ENCODE results near the gene NTF4. TPM values are rescaled to one million over a fixed set of nuclear protein-coding genes. Genes with fewer than 3 reads are reported as not detected.
A peak's percentile ranks its signal among the peaks of the same experiment; 100 is the strongest.
"Not testable (repeated sequence)": the region's sequence is repeated elsewhere in the genome, so short reads cannot be mapped to it uniquely, and the experiment has no call there.

NTF4 gene
- total RNA-seq, 1 donor, result not detected

DNA sequence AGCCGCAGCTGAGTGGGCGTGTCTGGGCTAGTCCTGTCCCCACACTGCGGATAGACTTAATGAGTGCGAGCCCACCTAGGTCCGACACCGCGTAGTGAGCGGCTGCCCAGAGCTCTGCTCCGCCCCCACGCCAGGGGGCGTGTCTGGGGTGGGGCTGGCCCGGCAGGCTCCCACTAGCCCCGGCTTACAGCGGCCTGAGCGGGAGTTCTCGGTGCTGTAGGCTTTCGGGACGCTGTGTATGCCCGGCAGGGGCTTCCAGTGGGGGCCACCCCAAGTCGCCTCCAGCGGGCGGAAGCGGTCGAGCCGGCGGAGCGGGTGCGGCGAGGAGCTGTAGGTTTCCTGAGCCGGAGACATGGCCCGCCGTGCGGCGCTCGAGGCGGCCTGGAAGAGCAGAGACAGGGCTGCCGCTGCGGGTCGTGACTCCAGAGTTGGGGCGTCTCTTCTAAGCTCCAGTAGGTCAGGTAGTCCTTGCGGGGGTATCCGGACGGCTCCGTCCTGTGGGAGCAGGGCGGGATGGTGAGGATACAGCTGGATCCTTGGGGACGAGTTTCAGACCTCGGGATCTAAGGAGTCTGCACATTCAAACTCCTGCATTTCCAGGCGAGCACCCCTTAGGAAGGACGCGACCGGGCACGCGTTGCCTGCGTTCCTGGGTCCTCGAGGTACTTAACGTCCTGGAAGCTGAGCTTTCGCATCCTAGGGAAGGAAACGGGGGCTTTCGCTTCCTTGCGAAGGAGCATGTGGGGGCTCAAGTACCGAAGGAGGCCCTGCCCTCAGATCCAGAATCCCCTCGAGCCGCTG lies 8.3 kb downstream of the NTF4 start:
- H3K4me3 ChIP-seq (ENCODE audit: low read depth, low read length), result peak overlapping the region; percentile 66
- peak; percentile 33 for DNase-seq (ENCODE audit: low read depth)
- peak; percentile 31 for TF ChIP-seq CTCF (IDR thresholded peaks at IDR 0.05; ENCODE audit: insufficient read depth, low read length)

- H3K4me3 ChIP-seq (ENCODE audit: low read depth, low read length), result not testable (repeated sequence)
- DNase-seq (ENCODE audit: low read depth), result peak; percentile 44
Observed at GRCh38 chr19:49050376-49051033, 14.1 kb downstream of the NTF4 start.

DNA sequence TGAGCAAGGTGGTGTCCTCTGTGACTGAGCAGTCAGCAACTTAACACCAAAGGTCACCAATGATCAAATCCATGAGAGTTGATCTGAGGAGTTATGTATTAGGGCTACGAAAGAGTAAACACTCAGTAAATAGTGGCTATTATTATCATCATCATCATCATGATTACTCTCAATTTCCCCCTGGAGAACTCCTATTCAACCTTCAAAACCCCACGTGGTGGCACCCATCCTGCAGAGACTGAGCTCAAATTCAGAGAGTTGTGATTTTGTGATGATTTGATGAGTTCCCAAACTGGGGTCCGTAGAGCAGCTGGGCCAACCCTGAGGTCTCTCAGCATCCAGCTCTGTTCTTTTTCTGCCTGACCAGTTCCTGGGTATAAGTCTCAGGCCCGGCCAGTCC lies 14.8 kb downstream of the NTF4 start:
- H3K4me3 ChIP-seq (ENCODE audit: low read depth, low read length); DNase-seq (ENCODE audit: low read depth): not testable (repeated sequence)

- DNase-seq (ENCODE audit: low read depth); H3K4me3 ChIP-seq (ENCODE audit: low read depth, low read length): not testable (repeated sequence)
Observed at GRCh38 chr19:49049011-49049410, 15.6 kb downstream of the NTF4 start, which contains the start of gene CGB8. Gene CGB8 (minus strand): TSS chr19:49049111. CDS start chr19:49048739, 372 bp downstream.

- not testable (repeated sequence) for DNase-seq (ENCODE audit: low read depth); H3K4me3 ChIP-seq (ENCODE audit: low read depth, low read length)
Observed at GRCh38 chr19:49043548-49043947, 21.1 kb downstream of the NTF4 start, which contains the start of gene CGB5. Gene CGB5 (plus strand): TSS chr19:49043848. CDS start chr19:49044210, 362 bp downstream.

GRCh38 chr19:49042666-49043065 lies 22.0 kb downstream of the NTF4 start:
- DNase-seq (ENCODE audit: low read depth), result not testable (repeated sequence)

DNA sequence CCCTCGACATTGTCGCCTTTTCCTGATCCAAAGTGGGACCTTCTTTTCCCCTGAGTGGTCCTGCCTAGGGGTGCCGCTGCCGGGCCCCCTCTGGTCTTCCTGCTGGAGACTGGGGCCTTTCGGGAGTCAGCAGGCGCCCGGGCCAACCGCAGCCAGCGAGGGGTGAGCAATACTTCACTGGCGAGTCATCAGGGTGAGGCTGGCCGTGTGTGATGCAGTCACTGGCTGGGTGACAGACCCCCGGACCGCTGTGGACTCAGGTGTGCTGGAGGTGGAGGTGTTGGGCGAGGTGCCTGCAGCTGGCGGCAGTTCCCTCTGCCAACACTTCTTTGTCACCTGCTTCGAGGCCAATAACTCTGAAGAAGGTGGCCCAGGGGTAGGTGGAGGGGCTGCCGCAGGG lies 22.4 kb downstream of the NTF4 start:
- TF ChIP-seq CTCF (IDR thresholded peaks at IDR 0.05; ENCODE audit: insufficient read depth, low read length), result no peak
- H3K4me3 ChIP-seq (ENCODE audit: low read depth, low read length), result no peak overlapping the region
- DNase-seq (ENCODE audit: low read depth), result no peak

More at GRCh38 chr19:49042666-49043065, 22.0 kb downstream of the NTF4 start:
- H3K4me3 ChIP-seq (ENCODE audit: low read depth, low read length), result not testable (repeated sequence)

DNA sequence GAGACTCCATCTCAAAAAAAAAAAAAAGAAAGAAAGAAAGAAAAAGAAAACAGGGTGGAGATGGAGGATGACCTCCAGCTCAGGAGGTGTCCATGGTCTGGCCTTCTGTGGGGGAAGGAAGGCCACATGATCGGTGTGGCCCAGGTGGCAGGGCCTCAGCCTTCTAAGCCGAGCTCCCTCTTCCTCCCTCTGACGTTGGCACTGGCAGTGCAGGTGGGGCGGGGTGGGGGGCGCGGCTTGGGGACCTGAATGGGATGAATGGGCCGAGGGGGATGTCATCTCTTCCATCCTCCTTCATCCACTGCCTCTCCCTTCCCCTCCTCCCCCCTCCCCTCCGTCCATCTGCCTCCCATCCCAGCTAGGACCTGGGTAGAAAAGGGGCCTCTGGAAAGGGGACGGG lies 24.9 kb downstream of the NTF4 start:
- H3K4me3 ChIP-seq (ENCODE audit: low read depth, low read length); DNase-seq (ENCODE audit: low read depth): not testable (repeated sequence)

DNA sequence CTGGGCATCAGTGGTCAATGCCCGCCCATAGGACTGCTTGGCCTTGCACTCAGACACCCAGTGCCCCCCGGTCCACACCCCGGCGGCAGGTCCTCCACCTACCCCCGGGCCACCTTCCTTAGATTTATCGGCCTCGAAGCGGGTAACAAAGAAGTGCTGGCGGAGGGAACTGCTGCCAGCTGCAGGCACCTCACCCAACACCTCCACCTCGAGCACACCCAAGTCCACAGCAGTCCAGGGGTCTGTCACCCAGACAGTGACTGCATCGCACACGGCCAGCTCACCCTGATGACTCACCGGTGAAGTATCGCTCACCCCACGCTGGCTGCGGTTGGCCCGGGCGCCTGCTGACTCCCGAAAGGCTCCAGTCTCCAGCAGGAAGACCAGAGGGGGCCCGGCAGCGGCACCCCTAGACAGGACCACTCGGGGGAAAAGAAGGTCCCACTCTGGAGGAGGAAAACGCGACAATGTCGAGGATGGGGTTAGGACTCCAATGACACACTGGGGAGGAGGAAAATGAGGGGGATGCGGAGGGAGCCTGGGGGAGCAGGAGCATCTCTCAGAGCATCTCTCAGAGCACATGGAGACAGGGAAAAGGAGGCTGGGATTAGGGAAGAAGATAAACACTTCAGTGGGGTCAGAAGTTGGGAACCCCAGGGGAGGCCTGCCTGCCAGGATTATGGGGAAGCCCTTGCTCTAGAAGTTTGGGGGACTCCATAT lies 25.9 kb downstream of the NTF4 start:
- peak; percentile 42 for DNase-seq (ENCODE audit: low read depth)
- H3K4me3 ChIP-seq (ENCODE audit: low read depth, low read length), result not testable (repeated sequence)

- not testable (repeated sequence) for H3K4me3 ChIP-seq (ENCODE audit: low read depth, low read length); DNase-seq (ENCODE audit: low read depth)
Observed at GRCh38 chr19:49038111-49038510, 26.5 kb downstream of the NTF4 start.

GRCh38 chr19:49036815-49037214 lies 27.8 kb downstream of the NTF4 start, which contains the start of gene CGB1:
Gene CGB1 (minus strand): TSS chr19:49036895. CDS start chr19:49036711, 184 bp downstream.
- not testable (repeated sequence) for H3K4me3 ChIP-seq (ENCODE audit: low read depth, low read length); DNase-seq (ENCODE audit: low read depth)
- TF ChIP-seq CTCF (IDR thresholded peaks at IDR 0.05; ENCODE audit: insufficient read depth, low read length), result peak; percentile 52
